Amygdala (tissue), 56 donors: ENCODE data around the gene SCYL3.
"Not testable (repeated sequence)": the region's sequence is repeated elsewhere in the genome, so short reads cannot be mapped to it uniquely, and the experiment has no call there.

Experiments
- DNase-seq, 56 donors: peaks; one replicate each; lab custom pipeline; 2025; lab: John Stamatoyannopoulos, UW

Gene SCYL3

GRCh38 chr1:169873582-169874199 lies 20.0 kb downstream of the SCYL3 start:
- no peak for DNase-seq

GRCh38 chr1:169872906-169873305 lies 20.8 kb downstream of the SCYL3 start:
- no peak for DNase-seq

- DNase-seq, result not testable (repeated sequence)
Measured at GRCh38 chr1:169871988-169872387, 21.7 kb downstream of the SCYL3 start.

GRCh38 chr1:169869426-169869825 lies 24.3 kb downstream of the SCYL3 start:
- DNase-seq, result peak in 15 of 56 donors; percentile 3 to 51 (median 11)

GRCh38 chr1:169868978-169869377 lies 24.7 kb downstream of the SCYL3 start:
- no peak for DNase-seq

GRCh38 chr1:169867012-169867675 lies 26.6 kb downstream of the SCYL3 start:
- DNase-seq, result no peak

- DNase-seq, result no peak
Measured at GRCh38 chr1:169866577-169866976, 27.1 kb downstream of the SCYL3 start.

GRCh38 chr1:169864531-169864930 lies 29.2 kb downstream of the SCYL3 start:
- DNase-seq, result not testable (repeated sequence)

- no peak for DNase-seq
Measured at GRCh38 chr1:169860750-169861149, 32.9 kb downstream of the SCYL3 start.

GRCh38 chr1:169860187-169860586 lies 33.5 kb downstream of the SCYL3 start:
- no peak for DNase-seq

GRCh38 chr1:169859001-169859400 lies 34.7 kb downstream of the SCYL3 start:
- DNase-seq, result no peak

GRCh38 chr1:169858467-169858866 lies 35.2 kb downstream of the SCYL3 start:
- DNase-seq, result no peak

- peak in 26 of 56 donors; percentile 1 to 63 (median 8) for DNase-seq
Measured at GRCh38 chr1:169853341-169853740, 40.4 kb downstream of the SCYL3 start.

GRCh38 chr1:169849346-169850022 lies 44.2 kb downstream of the SCYL3 start:
- no peak for DNase-seq

- DNase-seq, result no peak
Measured at GRCh38 chr1:169848456-169848855, 45.2 kb downstream of the SCYL3 start.

- no peak for DNase-seq
Measured at GRCh38 chr1:169844941-169845608, 48.6 kb downstream of the SCYL3 start.

GRCh38 chr1:169838942-169839341 lies 54.8 kb downstream of the SCYL3 start:
- DNase-seq, result no peak

GRCh38 chr1:169836198-169836597 lies 57.5 kb downstream of the SCYL3 start:
- no peak for DNase-seq

- DNase-seq, result no peak
Measured at GRCh38 chr1:169835647-169836046, 58.0 kb downstream of the SCYL3 start.

GRCh38 chr1:169834869-169835268 lies 58.8 kb downstream of the SCYL3 start:
- no peak for DNase-seq

- no peak for DNase-seq
Measured at GRCh38 chr1:169833179-169833901, 60.4 kb downstream of the SCYL3 start.
